ENCODE results near the gene OSBPL6. TPM values are rescaled to one million over a fixed set of nuclear protein-coding genes. Genes with fewer than 3 reads are reported as not detected.

The OSBPL6 gene
- total and polyA plus RNA-seq, 9 of the 15 experiments (the other 6 are each of a cell fraction or from before 2014, with no cell fraction given): 3.4 to 12.7 (median 9.3) TPM

GRCh38 chr2:178330175-178331017, 136.1 kb downstream of the OSBPL6 start (continued):
- TF ChIP-seq CREBBP (IDR thresholded peaks at IDR 0.05; ENCODE audit: low read depth, low read length): no peak
- no peak for TF ChIP-seq RFX5 (IDR thresholded peaks at IDR 0.05; ENCODE audit: low read depth, low read length)
- TF ChIP-seq ZNF282 (CRISPR knock-in tag; IDR thresholded peaks at IDR 0.05): no peak
- no peak for TF ChIP-seq TRIM28 (IDR thresholded peaks at IDR 0.05)
- TF ChIP-seq BRCA1 (IDR thresholded peaks at IDR 0.05): no peak
- no peak for TF ChIP-seq BRCA1 (CRISPR knock-in tag; IDR thresholded peaks at IDR 0.05)
- TF ChIP-seq BRF2 (IDR thresholded peaks at IDR 0.05; ENCODE audit: borderline replicate concordance, insufficient read depth, insufficient read length): no peak
- no peak for TF ChIP-seq SRSF9 (IDR thresholded peaks at IDR 0.05; ENCODE audit: borderline replicate concordance, low read depth, low read length)
- TF ChIP-seq DEAF1 (CRISPR knock-in tag; IDR thresholded peaks at IDR 0.05): no peak
